ENCODE measurements around the gene CD247. TPM values are rescaled to one million over a fixed set of nuclear protein-coding genes. Genes with fewer than 3 reads are reported as not detected.

CD247 gene
- total RNA-seq, 1 donor from 2014 or later = not detected

- Mint-ChIP-seq H3K9me3 (ENCODE audit: unreplicated experiment) (no peaks in the 10 kb centered on the region), H3K27ac (ENCODE audit: unreplicated experiment) (no peak overlapping the region), H3K36me3 (ENCODE audit: unreplicated experiment) (no peaks in the 10 kb centered on the region), H3K4me3 (ENCODE audit: unreplicated experiment) (no peak overlapping the region), H3K27me3 (ENCODE audit: unreplicated experiment) (no peaks in the 10 kb centered on the region), H3K4me1 (ENCODE audit: low read depth, unreplicated experiment) (peaks cover 7% of the 10 kb centered on the region)
- DNase-seq = no peak
- no peak for TF ChIP-seq CTCF (IDR thresholded peaks at IDR 0.05; ENCODE audit: partially characterized antibody, unreplicated experiment)
These were observed 105.4 kb downstream of the CD247 start for GRCh38 chr1:167412920-167413319.

GRCh38 chr1:167412072-167412471 lies 106.3 kb downstream of the CD247 start:
- TF ChIP-seq CTCF (IDR thresholded peaks at IDR 0.05; ENCODE audit: partially characterized antibody, unreplicated experiment) = no peak
- no peaks in the 10 kb centered on the region for H3K27me3 Mint-ChIP-seq (ENCODE audit: unreplicated experiment)
- H3K36me3 Mint-ChIP-seq (ENCODE audit: unreplicated experiment) = no peaks in the 10 kb centered on the region
- H3K27ac Mint-ChIP-seq (ENCODE audit: unreplicated experiment) = peak overlapping the region; percentile 12
- DNase-seq = no peak
- no peak overlapping the region for H3K4me3 Mint-ChIP-seq (ENCODE audit: unreplicated experiment)
- H3K9me3 Mint-ChIP-seq (ENCODE audit: unreplicated experiment) = no peaks in the 10 kb centered on the region
- H3K4me1 Mint-ChIP-seq (ENCODE audit: low read depth, unreplicated experiment) = peaks cover 6% of the 10 kb centered on the region

- Mint-ChIP-seq H3K36me3 (ENCODE audit: unreplicated experiment) (no peaks in the 10 kb centered on the region), H3K27ac (ENCODE audit: unreplicated experiment) (no peak overlapping the region), H3K4me1 (ENCODE audit: low read depth, unreplicated experiment) (peaks cover 6% of the 10 kb centered on the region), H3K9me3 (ENCODE audit: unreplicated experiment) (no peaks in the 10 kb centered on the region), H3K4me3 (ENCODE audit: unreplicated experiment) (no peak overlapping the region), H3K27me3 (ENCODE audit: unreplicated experiment) (no peaks in the 10 kb centered on the region)
- no peak for DNase-seq
- TF ChIP-seq CTCF (IDR thresholded peaks at IDR 0.05; ENCODE audit: partially characterized antibody, unreplicated experiment) = no peak
These were observed 109.1 kb downstream of the CD247 start for GRCh38 chr1:167409183-167409582.

GRCh38 chr1:167408355-167408754 lies 110.0 kb downstream of the CD247 start:
- Mint-ChIP-seq H3K9me3 (ENCODE audit: unreplicated experiment) (no peaks in the 10 kb centered on the region), H3K4me3 (ENCODE audit: unreplicated experiment) (no peak overlapping the region), H3K27me3 (ENCODE audit: unreplicated experiment) (no peaks in the 10 kb centered on the region), H3K4me1 (ENCODE audit: low read depth, unreplicated experiment) (peaks cover 6% of the 10 kb centered on the region), H3K27ac (ENCODE audit: unreplicated experiment) (no peak overlapping the region), H3K36me3 (ENCODE audit: unreplicated experiment) (no peaks in the 10 kb centered on the region)
- no peak for DNase-seq
- no peak for TF ChIP-seq CTCF (IDR thresholded peaks at IDR 0.05; ENCODE audit: partially characterized antibody, unreplicated experiment)

- no peaks in the 10 kb centered on the region for H3K9me3 Mint-ChIP-seq (ENCODE audit: unreplicated experiment)
- TF ChIP-seq CTCF (IDR thresholded peaks at IDR 0.05; ENCODE audit: partially characterized antibody, unreplicated experiment) = no peak
- H3K36me3 Mint-ChIP-seq (ENCODE audit: unreplicated experiment) = no peaks in the 10 kb centered on the region
- no peak overlapping the region for H3K4me3 Mint-ChIP-seq (ENCODE audit: unreplicated experiment)
- no peak overlapping the region for H3K27ac Mint-ChIP-seq (ENCODE audit: unreplicated experiment)
- H3K27me3 Mint-ChIP-seq (ENCODE audit: unreplicated experiment) = no peaks in the 10 kb centered on the region
- no peaks in the 10 kb centered on the region for H3K4me1 Mint-ChIP-seq (ENCODE audit: low read depth, unreplicated experiment)
- DNase-seq = no peak
These were observed 113.4 kb downstream of the CD247 start for GRCh38 chr1:167404908-167405307.
